Effector CD8-positive, alpha-beta T cell (primary cell): ENCODE measurements around the gene OPCML.

Experiments used
- DNase-seq: peaks from one replicate; lab custom pipeline; 2025; lab: John Stamatoyannopoulos, UW

OPCML gene

GRCh38 chr11:132941024-132941646 lies 591.2 kb downstream of the OPCML start:
- DNase-seq = no peak

- DNase-seq = no peak
Measured at GRCh38 chr11:132937016-132937415, 595.3 kb downstream of the OPCML start.

GRCh38 chr11:132935383-132935782 lies 596.9 kb downstream of the OPCML start:
- DNase-seq = no peak

GRCh38 chr11:132933703-132934102 lies 598.6 kb downstream of the OPCML start:
- no peak for DNase-seq

GRCh38 chr11:132925825-132926469 lies 606.4 kb downstream of the OPCML start:
- DNase-seq = no peak

GRCh38 chr11:132921597-132921996 lies 610.7 kb downstream of the OPCML start:
- DNase-seq = no peak

GRCh38 chr11:132920451-132921096 lies 611.7 kb downstream of the OPCML start:
- no peak for DNase-seq

- DNase-seq = no peak
Measured at GRCh38 chr11:132914600-132914999, 617.7 kb downstream of the OPCML start.

- no peak for DNase-seq
Measured at GRCh38 chr11:132913886-132914285, 618.4 kb downstream of the OPCML start.

GRCh38 chr11:132913295-132913694 lies 619.0 kb downstream of the OPCML start:
- no peak for DNase-seq

- no peak for DNase-seq
Measured at GRCh38 chr11:132911186-132911585, 621.1 kb downstream of the OPCML start.

GRCh38 chr11:132910011-132910760 lies 622.1 kb downstream of the OPCML start:
- DNase-seq = no peak

- DNase-seq = no peak
Measured at GRCh38 chr11:132909021-132909606, 623.2 kb downstream of the OPCML start.

- no peak for DNase-seq
Measured at GRCh38 chr11:132908414-132908810, 623.9 kb downstream of the OPCML start.

- DNase-seq = no peak
Measured at GRCh38 chr11:132907651-132908413, 624.5 kb downstream of the OPCML start.

- no peak for DNase-seq
Measured at GRCh38 chr11:132904607-132905006, 627.7 kb downstream of the OPCML start.

- DNase-seq = no peak
Measured at GRCh38 chr11:132904091-132904490, 628.2 kb downstream of the OPCML start.

- DNase-seq = no peak
Measured at GRCh38 chr11:132901638-132902471, 630.4 kb downstream of the OPCML start.

- no peak for DNase-seq
Measured at GRCh38 chr11:132898676-132899075, 633.6 kb downstream of the OPCML start.

GRCh38 chr11:132898021-132898420 lies 634.3 kb downstream of the OPCML start:
- DNase-seq = no peak

GRCh38 chr11:132895340-132895739 lies 637.0 kb downstream of the OPCML start:
- DNase-seq = no peak
